Stimulated activated CD8-positive, alpha-beta memory T cell treated with anti-CD3 and anti-CD28 coated beads, Interleukin-7, amount 100 ng/mL, for 24 hours (primary cell): ENCODE measurements around the gene HNRNPK.
A peak's percentile ranks its signal among the peaks of the same experiment; 100 is the strongest.

Source experiments
- DNase-seq: peaks from one replicate; pipeline ENCODE4 v3.0.0-alpha.2; 2020; ENCODE audit warnings: low read depth

The HNRNPK gene

GRCh38 chr9:83932851-83933250, 47.2 kb downstream of the HNRNPK start:
- no peak for DNase-seq

- DNase-seq: no peak
These were observed 48.0 kb downstream of the HNRNPK start for GRCh38 chr9:83932011-83932410.

GRCh38 chr9:83930881-83931280, 49.1 kb downstream of the HNRNPK start:
- no peak for DNase-seq

GRCh38 chr9:83927591-83927990, 52.4 kb downstream of the HNRNPK start:
- no peak for DNase-seq

- DNase-seq: peak; percentile 98
These were observed 58.9 kb downstream of the HNRNPK start, which contains the start of gene KIF27 for GRCh38 chr9:83920927-83921707. TSS of gene KIF27 (minus strand) at chr9:83921432. CDS start at chr9:83915591, 5,841 bp downstream.

GRCh38 chr9:83920469-83920926, 59.5 kb downstream of the HNRNPK start:
- DNase-seq: no peak

- DNase-seq: no peak
These were observed 60.9 kb downstream of the HNRNPK start for GRCh38 chr9:83919111-83919510.
